Neutrophil (primary cell): ENCODE data around the gene WIF1.

Experiments
- H3K27ac ChIP-seq: fragments of 200-600 bp; sonication (generic); 2 replicates; pipeline ENCODE4 v1.5.1; 2016; ENCODE audit warnings: mild to moderate bottlenecking, moderate library complexity
- H3K27me3 ChIP-seq: fragments of 200-600 bp; sonication (generic); 2 replicates; pipeline ENCODE4 v1.6.0; 2016; ENCODE audit warnings: mild to moderate bottlenecking
- H3K36me3 ChIP-seq: fragments of 200-600 bp; sonication (generic); 2 replicates; pipeline ENCODE4 v1.5.1; 2017
- H3K4me1 ChIP-seq, 2 experiments: fragments of 200-600 bp in 1 of 2; sonication (generic) in 1 of 2; 1 replicate in 1 of 2; 2 replicates in 1 of 2; pipeline versions ENCODE4 v1.5.1 to v1.6.1; 2013 to 2016; ENCODE audit warnings: low read depth in 1 of 2, low read length in 1 of 2, mild to moderate bottlenecking in 1 of 2, moderate library complexity in 1 of 2; ENCODE audit not compliant: control insufficient read depth in 1 of 2, insufficient read depth in 1 of 2
- H3K4me3 ChIP-seq, 2 experiments: fragments of 200-600 bp in 1 of 2; sonication (generic) in 1 of 2; 1 replicate in 1 of 2; 2 replicates in 1 of 2; pipeline ENCODE4 v1.5.1; 2013 to 2016; ENCODE audit warnings: low read depth in 1 of 2, low read length in 1 of 2, mild to moderate bottlenecking in 1 of 2, moderate library complexity in 1 of 2
- H3K9me3 ChIP-seq: fragments of 200-600 bp; sonication (generic); 2 replicates; pipeline ENCODE4 v1.5.1; 2016
- CTCF ChIP-seq: fragments of 200-600 bp; sonication (generic); IDR thresholded peaks from 2 replicates; pipeline ENCODE4 v1.5.1; 2016; ENCODE audit warnings: antibody characterized with exemption

WIF1 gene

GRCh38 chr12:65014504-65015271, 106.4 kb downstream of the WIF1 start:
- peaks cover 69% of the 10 kb centered on the region for H3K27me3 ChIP-seq
- no peaks in the 10 kb centered on the region for H3K4me1 ChIP-seq
- no peak overlapping the region for H3K4me3 ChIP-seq
- no peak for TF ChIP-seq CTCF
- no peaks in the 10 kb centered on the region for H3K9me3 ChIP-seq
- H3K27ac ChIP-seq = no peak overlapping the region
- H3K36me3 ChIP-seq = no peaks in the 10 kb centered on the region

GRCh38 chr12:65010437-65010836, 110.7 kb downstream of the WIF1 start:
- Histone ChIP-seq H3K4me3 (no peak overlapping the region), H3K27me3 (peaks cover 49% of the 10 kb centered on the region), H3K27ac (no peak overlapping the region), H3K36me3 (no peaks in the 10 kb centered on the region), H3K9me3 (no peaks in the 10 kb centered on the region), H3K4me1 (no peaks in the 10 kb centered on the region)
- TF ChIP-seq CTCF = no peak

GRCh38 chr12:65005716-65006115, 115.4 kb downstream of the WIF1 start:
- no peak overlapping the region for H3K27ac ChIP-seq
- no peaks in the 10 kb centered on the region for H3K9me3 ChIP-seq
- peaks cover 38% of the 10 kb centered on the region for H3K27me3 ChIP-seq
- no peaks in the 10 kb centered on the region for H3K36me3 ChIP-seq
- H3K4me3 ChIP-seq = no peak overlapping the region
- TF ChIP-seq CTCF = no peak
- H3K4me1 ChIP-seq = no peaks in the 10 kb centered on the region

- TF ChIP-seq CTCF = no peak
Measured at GRCh38 chr12:65004270-65004669, 116.8 kb downstream of the WIF1 start.

More at GRCh38 chr12:65004270-65004669, 116.8 kb downstream of the WIF1 start:
- no peak overlapping the region for H3K4me3 ChIP-seq
- H3K27ac ChIP-seq = no peak overlapping the region
- H3K9me3 ChIP-seq = no peaks in the 10 kb centered on the region
- no peaks in the 10 kb centered on the region for H3K36me3 ChIP-seq
- no peaks in the 10 kb centered on the region for H3K4me1 ChIP-seq
- H3K27me3 ChIP-seq = peaks cover 39% of the 10 kb centered on the region
